T-helper 1 cell (primary cell): Measurements from ENCODE around the gene PGBD5.

Experiments
- DNase-seq, 5 donors: peaks; one replicate each; pipeline ENCODE4 v3.0.0-alpha.2; 2012 to 2020

The PGBD5 gene

GRCh38 chr1:230375780-230376179, 50.4 kb downstream of the PGBD5 start:
- DNase-seq, result no peak

GRCh38 chr1:230375147-230375546, 51.0 kb downstream of the PGBD5 start:
- DNase-seq, result no peak

DNA sequence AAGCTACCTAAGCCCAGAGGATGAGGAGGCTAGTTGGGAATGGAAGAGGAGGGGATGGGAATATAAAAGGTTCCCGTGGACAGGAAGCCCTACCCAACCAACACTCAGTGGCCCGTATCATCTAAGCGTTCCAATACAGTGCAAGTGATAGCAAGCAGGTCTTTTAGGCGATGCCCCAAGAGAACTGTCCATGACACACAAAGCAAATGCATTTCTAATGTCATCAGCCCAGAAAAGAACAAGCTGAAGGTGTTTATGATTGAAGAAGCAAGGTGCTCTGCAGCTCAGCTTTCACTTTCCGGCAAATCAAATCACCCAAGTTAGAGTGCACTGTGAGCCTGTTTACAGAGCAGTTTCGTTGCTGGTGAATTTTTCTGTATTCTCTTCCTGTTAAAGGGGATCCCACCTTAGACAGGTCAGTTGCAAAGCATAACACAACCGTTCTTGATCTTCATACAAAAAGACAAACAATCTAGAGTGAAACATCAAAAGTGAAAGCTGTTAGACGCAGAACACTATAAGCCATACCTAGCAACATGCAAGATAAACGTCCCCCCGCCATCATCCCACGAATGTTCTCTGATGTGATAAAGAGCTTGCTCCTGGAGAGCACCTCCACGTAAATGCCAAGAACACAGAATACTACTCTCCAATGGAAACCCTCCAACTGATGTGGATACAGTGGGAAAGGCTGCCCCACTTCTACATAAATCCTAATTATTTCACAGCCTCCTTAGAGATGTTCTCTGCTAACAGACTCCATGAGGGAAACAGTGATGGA, 54.0 kb downstream of the PGBD5 start:
- no peak for DNase-seq

DNA sequence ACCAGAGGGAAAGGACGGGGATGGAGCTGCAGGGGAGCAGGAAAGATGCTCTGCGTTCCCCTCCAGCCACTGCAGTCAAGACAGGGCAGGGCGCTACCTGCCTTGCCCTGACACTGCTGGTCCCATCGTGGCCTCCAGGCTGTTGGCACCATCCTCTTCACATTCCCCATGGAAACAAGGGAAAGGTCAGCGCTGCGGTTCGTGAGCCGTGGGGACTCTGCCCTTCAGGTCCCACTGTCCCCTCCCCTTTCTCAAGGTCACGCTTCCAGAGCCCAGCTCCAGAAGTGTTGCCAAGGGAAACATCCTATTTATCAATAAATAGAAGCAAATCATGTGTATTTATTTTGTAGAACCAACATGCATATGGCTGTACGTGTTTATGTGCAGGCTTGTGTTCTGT, 56.0 kb downstream of the PGBD5 start:
- no peak for DNase-seq

DNA sequence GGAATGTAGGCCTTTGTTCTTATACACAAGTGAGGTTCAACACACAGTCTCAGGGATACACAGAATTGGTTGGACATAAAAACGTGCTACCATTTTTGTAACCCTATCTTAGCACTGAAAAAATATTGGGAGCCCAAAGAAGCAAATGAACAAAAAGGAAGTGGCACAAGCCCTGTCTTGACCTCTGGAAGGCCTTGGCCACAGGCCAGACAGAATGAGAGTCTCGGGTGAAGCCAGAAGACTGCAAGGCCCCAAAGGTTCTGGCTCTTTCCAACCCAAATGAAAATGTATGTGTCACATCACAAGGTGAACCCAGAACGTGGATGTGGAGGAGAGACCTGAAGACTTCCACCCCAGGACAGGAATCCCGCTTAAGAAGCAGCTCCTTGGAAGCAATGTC, 57.3 kb downstream of the PGBD5 start:
- DNase-seq, result no peak

DNA sequence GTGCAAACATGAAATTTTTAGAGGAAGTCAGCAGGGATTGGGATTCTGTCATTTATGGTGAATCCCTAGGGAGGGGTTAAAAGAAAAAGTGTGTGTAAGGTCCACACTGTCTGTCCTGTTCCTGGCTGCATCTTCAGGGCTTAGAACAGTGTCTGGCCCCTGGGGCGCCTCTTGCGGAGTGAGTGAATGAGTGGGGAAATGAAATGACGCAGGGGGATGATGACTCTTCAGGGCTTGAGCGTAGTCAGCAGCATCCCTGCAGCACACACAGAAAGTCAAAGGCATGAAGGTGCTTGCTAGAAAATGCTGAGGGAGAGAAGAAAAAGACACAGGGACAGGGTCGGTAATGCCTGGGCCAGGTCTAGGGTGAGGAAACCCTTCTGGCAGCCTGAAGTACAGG, 57.8 kb downstream of the PGBD5 start:
- DNase-seq, result no peak

GRCh38 chr1:230366504-230366915, 59.6 kb downstream of the PGBD5 start:
- DNase-seq, result no peak

DNA sequence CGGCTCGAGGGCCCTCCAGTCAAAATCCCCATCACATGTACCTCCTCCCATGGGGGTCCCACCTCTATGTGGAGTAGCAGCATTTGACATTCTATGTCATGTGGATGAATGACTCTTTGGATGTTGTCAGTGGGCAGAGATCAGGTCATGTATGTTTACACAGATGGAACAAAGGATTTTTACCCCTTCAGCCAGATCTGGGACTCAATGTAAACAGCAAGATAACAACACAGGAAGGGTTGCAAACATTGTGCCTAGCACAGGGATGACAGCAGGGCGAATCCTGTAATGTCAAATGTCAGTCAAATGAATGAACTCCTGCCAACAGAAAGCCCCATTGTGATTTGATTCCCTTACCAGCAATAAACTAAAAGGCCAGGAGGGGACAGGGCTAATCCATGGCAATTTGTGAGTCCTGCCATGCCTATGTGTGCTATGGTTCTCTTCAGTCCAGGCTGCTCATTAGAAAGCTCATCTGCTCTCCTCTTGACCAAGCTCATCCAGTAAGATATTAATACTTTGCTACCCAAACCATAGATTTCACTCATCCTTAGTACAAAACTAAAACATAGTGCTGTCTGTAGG, 60.3 kb downstream of the PGBD5 start:
- DNase-seq, result no peak

- DNase-seq, result no peak
Measured at GRCh38 chr1:230362949-230363348, 63.2 kb downstream of the PGBD5 start.

DNA sequence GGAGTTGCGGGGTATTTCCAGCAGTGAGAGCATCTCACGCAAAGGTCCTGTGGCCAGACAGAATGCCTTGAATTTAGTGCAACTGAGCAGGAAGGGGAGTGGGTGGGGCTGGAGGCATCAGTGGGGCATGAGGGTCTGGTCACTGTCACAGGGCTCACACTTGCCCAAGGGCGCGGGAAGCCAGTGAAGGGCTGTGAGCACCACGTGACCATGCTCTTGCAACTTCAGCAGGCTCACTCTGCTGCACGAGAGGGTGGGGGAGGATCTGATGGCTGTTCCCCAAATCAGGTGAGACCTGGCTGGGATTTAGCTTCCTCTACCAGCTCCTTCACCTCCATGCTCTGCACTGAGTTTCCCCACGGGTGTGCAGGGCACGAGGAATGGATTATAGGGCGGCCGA, 64.2 kb downstream of the PGBD5 start:
- no peak for DNase-seq

- DNase-seq, result no peak
Measured at GRCh38 chr1:230359992-230360668, 66.0 kb downstream of the PGBD5 start.

DNA sequence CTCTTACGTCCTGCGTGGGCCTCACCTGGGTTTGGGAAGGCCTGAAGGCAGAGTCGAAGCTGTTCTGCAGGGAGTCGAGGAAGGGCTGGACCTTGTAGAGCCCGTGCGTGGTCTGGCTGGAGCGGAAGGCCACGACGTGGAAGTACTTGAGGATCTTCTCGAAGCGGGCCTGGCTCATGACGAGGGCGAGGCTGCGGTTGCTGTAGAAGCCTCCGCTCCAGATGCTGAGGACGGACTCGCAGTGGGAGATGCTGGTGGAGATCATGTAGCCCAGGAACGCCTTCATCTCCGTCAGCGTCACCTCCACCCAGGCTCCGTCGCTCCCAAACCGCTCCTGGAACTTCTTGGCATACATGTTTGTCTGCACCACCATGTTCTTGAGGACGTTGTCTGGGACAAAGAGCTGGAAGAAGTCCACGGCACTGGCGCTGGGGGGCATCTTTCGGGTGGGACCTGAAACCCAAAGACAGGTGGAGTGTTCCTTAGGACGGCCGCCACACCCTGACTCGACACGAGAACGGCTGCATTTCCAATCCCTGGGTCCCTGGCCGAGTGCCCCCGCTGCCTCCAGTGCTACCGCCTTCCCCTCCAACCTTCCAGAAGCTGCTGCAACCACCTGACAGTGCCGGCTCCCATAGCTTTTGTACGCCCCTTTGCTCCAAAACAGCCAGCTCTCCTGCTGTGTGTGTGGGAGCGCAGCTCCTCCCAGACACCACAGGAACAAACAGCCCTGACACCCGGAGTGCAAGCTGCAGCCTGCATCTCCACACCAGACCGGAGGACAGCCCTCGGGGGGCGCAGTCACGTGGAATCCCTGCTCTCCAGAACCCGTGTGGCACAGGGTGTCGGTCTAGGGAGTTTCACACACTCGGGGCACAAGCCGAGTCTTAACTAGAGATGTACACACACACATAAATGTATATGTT, 69.0 kb downstream of the PGBD5 start:
- DNase-seq, result no peak

GRCh38 chr1:230356190-230356589, 69.9 kb downstream of the PGBD5 start:
- no peak for DNase-seq

GRCh38 chr1:230355594-230355993, 70.5 kb downstream of the PGBD5 start:
- DNase-seq, result no peak

GRCh38 chr1:230355128-230355527, 71.0 kb downstream of the PGBD5 start:
- no peak for DNase-seq

- no peak for DNase-seq
Measured at GRCh38 chr1:230354005-230354404, 72.1 kb downstream of the PGBD5 start.

GRCh38 chr1:230352537-230352936, 73.6 kb downstream of the PGBD5 start:
- DNase-seq, result no peak

GRCh38 chr1:230351983-230352382, 74.1 kb downstream of the PGBD5 start:
- no peak for DNase-seq

GRCh38 chr1:230351514-230351913, 74.6 kb downstream of the PGBD5 start:
- no peak for DNase-seq

GRCh38 chr1:230350208-230350921, 75.8 kb downstream of the PGBD5 start:
- no peak for DNase-seq

GRCh38 chr1:230349020-230349393, 77.1 kb downstream of the PGBD5 start:
- no peak for DNase-seq

DNA sequence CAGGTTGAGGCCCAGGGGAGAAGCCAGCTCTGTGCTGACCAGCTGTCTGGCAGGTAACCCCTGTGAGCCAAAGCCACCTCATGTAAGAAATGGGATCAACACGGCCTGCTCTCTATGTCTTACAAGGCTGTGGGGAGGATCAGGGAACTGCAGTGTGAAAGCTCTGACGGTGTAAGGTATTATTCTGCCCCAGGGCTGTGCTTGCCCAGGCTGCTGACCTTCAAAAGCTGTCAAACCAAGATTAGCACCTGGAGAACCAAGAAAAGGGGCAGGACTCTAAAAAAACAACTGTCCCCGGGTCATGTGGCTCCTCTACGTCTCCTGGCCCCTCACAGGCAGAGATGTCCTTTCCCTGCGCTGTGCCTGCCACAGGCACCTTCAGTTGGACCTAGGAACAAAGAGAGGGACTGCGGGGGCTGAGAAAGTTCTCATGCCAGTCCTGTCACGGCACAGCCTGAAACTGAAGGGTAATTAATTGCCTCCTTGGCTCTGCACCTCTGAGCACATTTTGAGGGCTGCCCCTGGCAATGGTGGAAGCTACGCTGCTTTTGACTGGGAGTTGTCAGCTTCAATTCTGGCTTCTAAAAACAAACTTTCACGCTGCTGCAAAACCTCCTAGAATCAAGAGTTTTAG, 77.6 kb downstream of the PGBD5 start:
- DNase-seq, result no peak
